NAMALWA (cell line): ENCODE results near the gene IP6K1.
A peak's percentile ranks its signal among the peaks of the same experiment; 100 is the strongest.

ENCODE experiments used
- DNase-seq: peaks from one replicate; pipeline ENCODE4 v3.0.0-alpha.2; 2015; ENCODE audit warnings: low spot score

The IP6K1 gene

DNA sequence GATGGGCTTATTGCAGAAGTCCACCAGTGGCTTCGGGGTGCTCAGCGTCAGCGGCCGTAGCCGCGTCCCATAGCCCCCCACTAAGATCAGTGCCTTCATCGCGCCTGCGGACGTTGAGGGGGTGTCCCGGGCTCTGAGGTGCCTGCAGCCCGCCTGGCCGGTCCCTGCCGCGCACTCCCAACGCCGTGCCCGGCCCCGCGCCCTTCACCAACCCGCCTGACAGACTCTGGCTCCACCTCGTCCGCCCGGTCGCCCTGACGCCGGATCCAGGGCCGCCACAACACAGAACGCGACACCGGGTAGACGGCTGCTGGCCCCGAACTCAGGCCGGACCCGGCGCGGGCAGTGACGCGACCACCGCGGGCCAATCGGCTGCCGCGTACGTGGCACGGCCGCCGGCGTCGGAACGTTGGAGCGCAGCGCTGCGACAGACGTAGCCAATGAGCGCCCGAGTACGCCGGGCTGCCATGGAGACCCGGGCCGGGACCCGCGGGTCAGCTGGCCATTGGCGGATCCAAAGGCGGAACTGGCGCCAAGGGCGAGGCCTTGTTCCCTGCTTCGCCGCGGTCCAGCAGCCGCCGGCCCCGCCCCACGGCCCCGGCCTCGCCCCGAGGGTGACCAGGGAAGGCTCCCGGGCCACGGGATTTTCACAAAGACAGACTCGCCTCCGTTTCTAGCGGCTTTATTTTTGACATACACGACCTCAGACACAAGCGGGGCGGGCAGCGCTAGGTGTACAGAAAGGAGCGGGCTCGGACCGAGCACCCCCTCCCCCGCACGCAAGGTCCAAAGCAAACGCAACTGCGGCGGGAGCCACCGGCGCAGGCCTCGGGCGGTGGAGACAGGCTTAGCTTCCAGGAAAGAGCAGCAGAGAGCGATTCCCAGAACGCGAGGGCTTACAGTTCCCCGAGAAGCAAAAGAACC lies 62.5 kb downstream of the IP6K1 start, which contains the start of gene GMPPB:
TSS of gene GMPPB (minus strand) at position 324 of the 924 bp plus-strand sequence. CDS start at position 99, 225 bp downstream.
- peak; percentile 92 for DNase-seq

DNA sequence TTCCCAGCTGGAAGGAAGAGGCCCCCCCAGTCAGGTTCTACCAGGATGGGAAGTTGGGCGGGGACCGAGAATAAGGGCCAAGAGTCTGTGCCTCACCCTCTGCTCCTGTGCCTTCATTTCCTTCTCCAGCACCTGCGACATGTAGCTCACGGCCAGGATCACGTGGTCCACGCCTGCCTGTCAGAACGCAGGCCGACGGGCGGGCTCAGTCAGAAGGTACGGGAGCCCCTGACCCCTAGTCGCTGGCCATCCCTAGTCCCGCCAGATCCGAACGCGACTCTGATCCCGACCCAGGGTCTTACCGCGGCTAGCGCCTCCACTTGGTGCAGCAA lies 63.1 kb downstream of the IP6K1 start:
- DNase-seq: peak; percentile 69

DNA sequence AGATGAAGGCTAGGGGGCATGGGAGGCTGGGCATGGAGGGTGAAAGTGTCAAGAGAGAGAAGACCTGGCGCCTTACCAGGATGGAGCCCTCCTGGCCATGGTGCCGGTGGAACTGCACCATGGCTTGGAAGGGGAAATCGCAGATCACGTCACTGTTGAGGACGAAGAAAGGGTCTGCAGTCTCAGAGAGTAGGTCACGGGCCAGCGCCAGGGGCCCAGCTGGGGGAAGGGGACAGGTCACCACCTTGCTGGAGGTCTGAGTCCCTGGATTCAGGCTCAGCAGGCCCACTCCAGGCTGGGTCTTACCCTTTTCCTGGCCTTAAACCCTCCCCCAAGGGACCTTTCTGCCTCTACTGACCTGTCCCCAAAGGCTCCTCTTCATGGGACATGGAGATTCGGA lies 63.4 kb downstream of the IP6K1 start:
- DNase-seq: no peak

- DNase-seq: no peak
Observed at GRCh38 chr3:49721896-49722781, 64.2 kb downstream of the IP6K1 start.

DNA sequence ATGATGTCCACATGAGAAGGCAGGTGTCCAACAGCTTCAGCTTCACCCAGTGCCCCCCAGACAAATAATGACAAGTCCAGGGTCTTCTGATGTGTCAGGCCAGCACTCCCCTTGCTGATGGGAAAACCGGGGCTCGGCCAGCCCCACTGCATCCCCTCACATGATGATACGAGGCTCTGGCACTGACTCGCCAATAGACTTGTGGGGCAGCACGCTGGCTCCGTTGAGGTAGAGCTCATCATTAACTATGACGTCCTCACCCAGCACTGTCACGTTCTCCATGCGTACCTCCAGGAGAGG lies 64.8 kb downstream of the IP6K1 start:
- no peak for DNase-seq

DNA sequence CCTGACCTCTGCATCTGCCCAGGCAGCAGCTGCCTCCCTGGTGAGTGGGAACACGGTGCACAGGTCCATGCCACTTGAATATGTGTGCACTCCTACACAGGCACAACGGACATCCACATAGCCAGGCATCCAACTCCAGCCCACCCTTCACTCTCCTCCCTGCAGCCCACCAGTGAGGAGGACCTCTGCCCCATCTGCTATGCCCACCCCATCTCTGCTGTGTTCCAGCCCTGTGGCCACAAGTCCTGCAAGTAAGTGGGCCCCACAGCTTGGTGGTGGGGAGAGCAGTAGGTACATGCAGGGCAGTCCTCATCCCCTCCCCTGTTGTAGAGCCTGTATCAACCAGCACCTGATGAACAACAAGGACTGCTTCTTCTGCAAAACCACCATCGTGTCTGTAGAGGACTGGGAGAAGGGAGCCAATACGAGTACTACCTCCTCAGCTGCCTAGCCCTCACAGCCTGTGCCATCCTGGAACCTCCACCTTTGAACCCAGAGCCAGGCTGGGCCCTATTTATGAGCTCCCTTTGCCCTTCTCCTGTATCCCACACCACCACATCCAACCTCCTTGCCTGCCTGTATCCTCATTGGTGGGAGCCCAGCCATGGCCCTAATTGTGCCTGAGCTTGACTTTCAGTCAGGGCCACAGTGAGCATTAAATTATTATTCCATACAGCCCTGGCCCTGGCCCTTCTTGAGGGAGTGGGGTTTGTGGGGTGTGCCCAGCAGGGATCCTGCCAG lies 65.3 kb downstream of the IP6K1 start:
- DNase-seq: no peak

GRCh38 chr3:49719214-49719884 lies 67.0 kb downstream of the IP6K1 start, which contains the start of gene AMIGO3:
Gene AMIGO3, minus strand, starts transcription at chr3:49719684. Its CDS starts 219 bp downstream, at chr3:49719465.
- peak; percentile 85 for DNase-seq

DNA sequence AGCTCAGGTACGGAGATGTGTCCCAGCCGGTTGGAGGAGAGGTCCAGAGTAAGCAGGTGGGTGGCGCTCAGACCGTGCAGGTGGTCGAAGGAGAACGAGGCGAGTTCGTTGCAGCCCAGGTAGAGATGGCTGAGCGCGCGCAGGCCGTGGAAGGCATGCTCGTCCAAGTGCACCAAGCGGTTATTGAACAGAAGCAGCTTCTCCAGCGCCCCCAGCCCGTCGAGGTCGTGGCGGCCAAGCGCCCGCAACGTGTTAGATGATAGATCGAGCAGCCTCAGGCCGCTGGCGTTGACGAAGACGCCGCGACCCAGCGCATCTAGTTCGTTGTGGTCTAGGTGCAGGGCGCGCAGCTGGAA lies 67.5 kb downstream of the IP6K1 start:
- DNase-seq: no peak

GRCh38 chr3:49717959-49718857 lies 68.1 kb downstream of the IP6K1 start:
- no peak for DNase-seq

DNA sequence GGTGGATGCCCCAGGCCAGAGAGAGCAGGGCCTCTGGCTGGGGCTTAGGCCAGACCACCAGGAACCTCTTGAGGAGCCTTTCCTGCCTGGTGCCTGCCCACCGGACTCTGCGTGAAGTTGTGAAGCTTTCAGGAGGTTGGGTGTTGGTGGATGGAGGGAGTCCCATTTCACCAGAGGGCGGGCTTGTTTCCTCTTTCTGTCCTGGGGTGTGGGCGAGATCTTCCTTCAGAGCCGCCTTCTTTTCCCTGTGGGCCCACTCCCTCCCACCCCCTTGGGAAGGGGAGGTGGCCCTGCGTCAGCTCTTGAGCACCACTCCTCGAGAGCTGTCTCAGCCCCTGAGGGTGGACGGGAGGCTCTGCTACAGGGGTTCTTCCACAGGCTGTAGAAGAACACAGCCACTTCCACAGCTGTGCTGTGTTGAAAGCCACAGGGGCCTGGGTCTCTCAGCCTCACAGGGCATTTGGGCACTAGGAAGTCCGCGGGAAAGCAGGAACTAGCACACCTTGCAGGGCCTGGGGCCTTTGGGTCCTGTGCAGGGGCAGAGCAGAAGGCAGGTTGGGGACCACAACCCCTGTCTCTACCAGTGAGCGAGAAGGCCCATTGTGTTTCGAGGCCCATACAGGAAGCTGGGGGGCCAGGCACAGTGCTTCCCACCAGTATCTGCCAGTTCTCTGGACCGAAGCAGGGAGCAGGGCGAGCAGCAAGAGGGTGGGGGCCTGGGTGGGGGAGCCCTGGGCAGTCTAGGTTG lies 69.0 kb downstream of the IP6K1 start:
- no peak for DNase-seq

- no peak for DNase-seq
Observed at GRCh38 chr3:49716691-49717210, 69.6 kb downstream of the IP6K1 start.

GRCh38 chr3:49716169-49716568 lies 70.2 kb downstream of the IP6K1 start:
- no peak for DNase-seq

DNA sequence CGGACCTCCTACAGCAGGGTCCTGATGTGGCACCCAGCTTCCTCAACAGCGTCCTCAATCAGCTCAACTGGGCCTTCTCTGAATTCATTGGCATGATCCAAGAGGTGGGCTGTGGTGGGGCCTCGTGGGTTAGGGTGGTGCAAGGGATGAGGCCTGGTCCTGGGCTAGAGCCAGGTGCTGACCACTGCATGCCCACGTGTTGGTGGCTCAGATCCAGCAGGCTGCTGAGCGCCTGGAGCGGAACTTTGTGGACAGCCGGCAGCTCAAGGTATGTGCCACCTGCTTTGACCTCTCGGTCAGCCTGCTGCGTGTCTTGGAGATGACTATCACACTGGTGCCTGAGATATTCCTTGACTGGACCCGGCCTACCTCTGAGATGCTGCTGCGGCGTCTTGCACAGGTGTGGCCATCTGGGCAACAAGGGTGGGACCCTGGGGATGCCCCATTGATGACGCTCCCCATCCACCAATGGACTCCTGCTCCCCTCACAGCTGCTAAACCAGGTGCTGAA lies 70.7 kb downstream of the IP6K1 start:
- DNase-seq: no peak

DNA sequence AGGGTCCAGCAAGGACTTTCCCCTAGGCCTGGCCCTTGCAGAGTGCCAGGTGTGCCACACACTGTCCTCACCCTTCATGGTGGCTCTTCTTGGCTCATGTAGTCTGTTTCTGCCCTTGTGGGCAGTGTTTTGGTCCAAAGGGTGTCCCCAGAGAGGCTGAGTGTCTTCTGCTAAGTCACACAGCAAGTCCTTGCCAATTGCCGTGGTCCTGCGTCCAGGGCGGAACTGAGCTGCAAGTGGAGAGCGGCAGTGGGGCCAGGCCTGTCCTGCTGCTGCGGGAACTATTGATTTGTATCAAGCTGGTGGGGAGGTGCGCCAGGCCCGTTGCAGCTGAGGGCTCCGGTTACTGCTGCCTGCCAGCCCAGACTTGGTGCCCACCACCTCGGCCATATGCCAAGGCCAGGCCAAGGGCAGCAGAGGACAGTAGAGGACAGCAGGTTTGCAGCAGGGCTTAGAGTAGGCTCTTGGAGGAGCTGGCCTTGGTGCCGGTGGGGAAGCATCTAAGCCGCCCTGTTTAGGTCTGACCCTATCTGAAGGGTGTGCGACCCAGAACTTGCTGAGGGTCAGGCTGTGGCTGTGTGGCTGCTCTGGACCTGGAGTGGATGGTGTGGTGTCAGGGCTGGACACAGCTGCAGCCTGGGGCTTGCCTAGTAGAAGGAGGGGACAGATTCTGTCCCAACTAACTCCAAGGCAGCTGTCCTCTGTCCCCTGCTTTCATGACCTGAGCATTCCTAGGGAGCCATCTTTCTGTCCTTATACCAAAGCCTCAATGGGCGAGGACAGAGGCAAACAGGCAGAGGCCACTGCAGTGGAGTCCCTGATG lies 71.4 kb downstream of the IP6K1 start:
- no peak for DNase-seq

GRCh38 chr3:49713336-49714105 lies 72.8 kb downstream of the IP6K1 start:
- no peak for DNase-seq

- DNase-seq: no peak
Observed at GRCh38 chr3:49712631-49713317, 73.6 kb downstream of the IP6K1 start.

- no peak for DNase-seq
Observed at GRCh38 chr3:49712166-49712565, 74.2 kb downstream of the IP6K1 start.
